ENCODE measurements around the gene POTEF.
"Not testable (repeated sequence)": the region's sequence is repeated elsewhere in the genome, so short reads cannot be mapped to it uniquely, and the experiment has no call there.

The POTEF gene

DNA sequence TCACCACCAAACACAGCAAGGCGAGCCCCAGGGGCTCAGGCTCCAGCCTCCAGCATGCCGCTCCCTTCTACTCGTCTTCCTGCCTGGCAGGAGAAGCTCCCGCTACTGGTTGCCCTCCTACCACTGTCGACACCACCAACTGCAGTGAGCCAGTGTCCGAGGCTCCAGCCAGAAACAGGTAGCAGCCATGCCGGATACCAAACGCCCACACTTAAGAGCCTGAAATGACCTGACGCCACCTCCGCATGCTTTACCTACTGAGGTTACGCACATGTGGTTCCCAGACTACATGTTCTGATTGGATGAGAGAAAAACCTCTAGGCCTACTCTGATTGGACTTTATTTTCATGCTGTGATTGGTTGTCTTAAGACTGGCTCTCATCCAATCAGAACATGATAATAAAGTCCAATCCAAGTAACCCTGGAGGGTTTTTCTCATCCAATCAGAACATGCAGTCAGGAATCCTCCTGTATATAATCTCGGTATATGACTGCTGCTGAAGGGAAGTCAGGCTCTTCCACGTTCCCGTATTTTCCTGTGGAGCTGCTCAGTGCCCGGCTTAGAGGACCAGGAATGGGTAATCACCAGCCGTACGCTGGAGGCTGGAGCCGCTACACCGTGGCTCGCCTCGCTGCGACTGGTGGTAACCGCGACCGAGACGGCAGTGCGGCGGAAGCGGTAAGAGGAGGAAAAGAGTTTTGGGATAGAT lies at the start of gene POTEF:
Gene POTEF, minus strand, starts transcription at position 103 of the 710 bp plus-strand sequence. CDS start 8,707 bp downstream, outside the sequence.
- DNase-seq (ENCODE audit: low read depth in 2 of 2) = not testable (repeated sequence)

GRCh38 chr2:130174866-130175265 lies 45.8 kb upstream of the POTEF start:
- DNase-seq (ENCODE audit: low read depth in 2 of 2) = not testable (repeated sequence)

GRCh38 chr2:130169896-130170295 lies 40.9 kb upstream of the POTEF start:
- no peak for DNase-seq (ENCODE audit: low read depth in 2 of 2)

- DNase-seq (ENCODE audit: low read depth in 2 of 2) = not testable (repeated sequence)
Observed at GRCh38 chr2:130169163-130169562, 40.1 kb upstream of the POTEF start.

DNA sequence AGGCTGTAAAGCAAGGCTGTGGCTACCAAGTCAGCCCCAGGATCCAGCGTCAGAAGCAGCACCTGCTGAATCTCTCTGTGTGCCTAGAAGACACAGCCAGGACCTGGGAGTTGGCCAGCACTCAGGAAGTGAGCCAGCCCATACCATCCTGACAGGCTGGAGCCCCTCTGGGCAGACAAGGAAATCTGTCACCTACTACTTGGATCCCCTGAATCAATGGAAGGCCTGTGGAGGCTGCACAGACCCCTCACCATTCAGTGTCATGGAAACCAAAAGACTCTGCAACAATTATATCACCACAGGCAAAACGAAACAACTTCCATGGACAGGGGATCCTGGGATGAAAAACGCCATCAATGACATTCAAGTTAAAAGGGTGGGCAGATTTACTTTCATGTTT lies 37.6 kb upstream of the POTEF start:
- DNase-seq (ENCODE audit: low read depth in 2 of 2) = not testable (repeated sequence)

GRCh38 chr2:130165293-130166016 lies 36.4 kb upstream of the POTEF start:
- DNase-seq (ENCODE audit: low read depth in 2 of 2) = no peak

DNA sequence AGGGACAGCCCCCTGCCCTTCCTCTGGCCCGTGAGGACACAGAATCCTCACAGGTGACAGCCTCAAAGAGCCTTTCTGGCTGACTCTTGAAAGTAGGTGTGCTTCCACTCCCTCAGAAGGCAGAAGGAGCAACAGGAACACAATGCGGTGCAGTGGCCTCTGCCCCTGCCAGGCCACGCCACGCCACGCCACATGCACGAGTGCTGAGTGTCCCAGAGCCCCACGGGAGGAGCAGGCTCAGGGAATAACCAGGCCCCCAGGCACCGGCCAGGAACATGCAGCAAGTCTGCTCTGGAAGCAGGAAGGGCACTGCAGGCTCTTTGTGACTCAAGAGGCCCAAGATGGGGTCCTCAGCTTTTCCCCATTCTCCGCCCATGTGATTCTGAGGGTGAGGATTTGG lies 33.9 kb upstream of the POTEF start:
- DNase-seq (ENCODE audit: low read depth in 2 of 2) = no peak

DNA sequence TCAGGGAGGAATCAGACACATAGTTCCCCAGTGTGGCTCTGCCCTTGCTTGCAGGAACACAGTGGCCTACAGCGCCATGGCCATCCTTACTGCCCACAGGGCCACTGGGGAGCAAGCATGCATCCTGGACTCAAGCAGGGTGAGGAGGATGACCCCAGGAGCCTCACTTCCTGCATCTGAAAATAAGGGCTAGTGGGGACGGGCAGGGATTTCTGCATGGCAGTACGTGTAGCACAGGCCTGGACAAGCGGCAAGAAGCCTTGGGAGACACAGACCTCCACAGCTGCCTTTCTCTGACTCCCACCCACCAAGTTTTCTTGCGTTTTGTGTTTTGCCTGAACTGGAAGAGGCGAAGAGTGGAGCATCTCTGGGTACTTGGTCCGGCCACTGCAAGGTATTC lies 33.5 kb upstream of the POTEF start:
- not testable (repeated sequence) for DNase-seq (ENCODE audit: low read depth in 2 of 2)

DNA sequence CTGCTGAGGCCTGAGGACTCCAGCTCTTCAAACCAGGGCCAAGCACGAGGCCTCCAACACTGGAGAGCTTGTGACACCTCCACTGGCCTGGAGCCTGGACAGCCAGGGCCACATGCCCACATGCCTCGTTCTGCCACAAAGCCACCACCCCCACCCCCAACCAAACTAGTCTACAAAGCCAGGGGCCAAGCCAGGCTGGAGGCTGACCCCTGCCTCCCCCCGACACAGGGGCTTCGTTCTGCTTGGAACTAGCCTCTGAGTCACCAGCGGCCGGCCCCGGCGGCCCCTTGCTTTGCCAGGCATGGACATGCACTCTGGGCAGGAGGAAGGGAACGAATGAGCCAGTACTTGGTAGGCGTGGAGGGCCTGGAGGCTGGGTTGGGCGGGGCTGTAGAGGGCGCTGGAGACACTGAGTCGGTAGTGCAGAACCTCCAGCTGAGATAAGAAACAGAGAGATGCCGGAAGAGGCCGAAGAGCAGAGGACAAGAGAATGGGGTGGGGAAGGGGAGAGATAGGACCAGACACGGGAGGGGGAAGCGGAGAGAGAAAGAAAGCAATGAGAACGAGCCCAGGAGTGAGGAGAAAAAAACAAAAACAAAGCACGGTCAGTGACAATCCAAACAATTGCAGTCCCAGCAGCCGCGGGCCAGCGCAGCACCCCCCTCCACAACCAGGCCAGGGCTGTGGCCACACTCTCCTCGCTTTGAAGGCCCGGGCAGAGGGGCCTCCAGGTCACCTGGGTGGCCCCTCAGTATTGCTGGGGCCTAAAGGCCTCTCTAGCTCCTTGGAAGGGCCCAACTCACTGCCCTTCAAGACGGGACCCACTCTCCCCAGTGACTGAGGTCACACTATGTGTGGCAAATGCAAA lies 32.0 kb upstream of the POTEF start:
- DNase-seq (ENCODE audit: low read depth in 2 of 2) = not testable (repeated sequence)

GRCh38 chr2:130160131-130160530 lies 31.1 kb upstream of the POTEF start:
- no peak for DNase-seq (ENCODE audit: low read depth in 2 of 2)

DNA sequence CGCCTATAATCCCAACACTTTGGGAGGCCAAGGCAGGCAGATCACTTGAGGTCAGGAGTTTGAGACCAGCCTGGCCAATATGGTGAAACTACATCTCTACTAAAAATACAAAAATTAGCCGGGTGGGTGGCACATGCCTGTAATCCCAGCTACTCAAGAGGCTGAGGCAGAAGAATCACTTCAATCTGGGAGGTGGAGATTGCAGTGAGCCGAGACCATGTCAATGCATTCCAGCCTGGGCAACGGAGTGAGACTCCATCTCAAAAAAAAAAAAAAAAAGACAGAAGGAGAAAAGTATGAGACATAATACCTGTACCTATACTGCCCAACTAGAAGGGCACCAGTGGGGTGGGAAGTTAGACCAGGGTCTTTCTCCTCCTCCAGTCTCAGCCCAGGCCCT lies 30.4 kb upstream of the POTEF start:
- not testable (repeated sequence) for DNase-seq (ENCODE audit: low read depth in 2 of 2)

GRCh38 chr2:130158631-130159030 lies 29.6 kb upstream of the POTEF start:
- no peak for DNase-seq (ENCODE audit: low read depth in 2 of 2)

- not testable (repeated sequence) for DNase-seq (ENCODE audit: low read depth in 2 of 2)
Observed at GRCh38 chr2:130157825-130158514, 28.9 kb upstream of the POTEF start.

- not testable (repeated sequence) for DNase-seq (ENCODE audit: low read depth in 2 of 2)
Observed at GRCh38 chr2:130157354-130157753, 28.3 kb upstream of the POTEF start.

DNA sequence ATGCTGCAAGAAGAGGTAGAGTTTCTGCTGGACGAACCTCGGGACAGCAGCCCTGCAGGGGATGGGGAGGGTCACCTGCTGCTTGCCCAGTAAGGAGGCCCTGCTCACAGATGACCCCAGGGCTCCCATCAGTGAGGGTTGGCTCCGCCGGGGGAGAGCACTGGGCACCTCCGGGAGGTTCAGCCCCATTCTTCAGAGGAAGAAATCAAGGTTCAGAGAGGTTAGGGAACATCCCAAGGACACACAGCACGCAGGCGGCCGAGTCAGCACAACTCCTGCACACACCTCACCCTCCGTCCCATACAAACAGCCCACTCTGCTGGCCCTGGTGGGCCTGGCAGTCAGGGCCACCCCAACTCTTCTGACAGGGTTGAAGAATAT lies 27.6 kb upstream of the POTEF start:
- no peak for DNase-seq (ENCODE audit: low read depth in 2 of 2)

- not testable (repeated sequence) for DNase-seq (ENCODE audit: low read depth in 2 of 2)
Observed at GRCh38 chr2:130155956-130156623, 27.1 kb upstream of the POTEF start.

DNA sequence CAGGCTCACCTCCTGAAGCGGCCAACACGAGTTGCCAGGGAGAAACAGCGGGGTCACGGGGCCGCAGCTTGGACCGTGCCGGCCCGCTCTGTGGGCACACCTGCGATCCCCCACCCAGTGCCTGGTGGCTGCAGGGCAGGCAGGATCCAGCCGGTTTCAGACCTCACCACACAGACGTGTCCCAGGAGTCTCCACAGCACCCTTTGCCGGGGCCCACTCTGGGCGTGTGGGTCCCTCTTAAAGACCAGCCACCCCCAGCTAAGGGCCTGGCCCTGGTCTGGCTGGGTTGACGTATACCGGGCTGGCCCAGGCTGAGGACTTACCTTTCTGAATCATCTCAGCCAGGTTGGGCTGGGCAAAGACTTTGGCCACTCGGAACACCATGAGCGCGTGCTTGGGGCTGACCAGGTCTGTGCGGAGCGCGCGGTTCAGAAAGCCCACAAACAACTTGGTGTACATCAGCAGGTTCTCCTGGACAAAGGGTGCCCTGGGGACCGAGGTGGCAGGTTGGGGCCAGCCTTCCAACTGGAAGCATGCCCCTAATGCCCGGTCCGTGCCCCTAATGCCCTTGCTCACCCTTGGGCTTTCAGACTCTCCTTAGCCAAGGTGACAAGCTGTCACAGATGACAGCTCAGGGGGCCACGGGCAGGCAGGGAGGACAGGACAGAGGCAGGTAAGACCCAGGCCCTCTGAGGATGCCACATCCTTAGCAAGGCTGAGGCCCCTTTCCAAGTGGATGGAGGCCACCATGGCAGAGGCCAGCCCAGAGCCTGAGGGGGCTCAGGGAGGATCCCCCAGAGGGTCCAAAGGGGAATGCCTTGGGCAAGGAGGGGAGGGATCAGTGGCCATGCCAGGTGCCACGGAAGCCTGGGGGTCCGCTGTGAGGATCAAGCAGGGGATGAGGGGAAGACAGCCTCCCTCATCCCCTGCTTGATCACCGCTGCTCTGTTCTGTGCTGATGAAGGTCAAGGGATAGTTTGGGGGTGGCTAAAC lies 26.0 kb upstream of the POTEF start:
- no peak for DNase-seq (ENCODE audit: low read depth in 2 of 2)

DNA sequence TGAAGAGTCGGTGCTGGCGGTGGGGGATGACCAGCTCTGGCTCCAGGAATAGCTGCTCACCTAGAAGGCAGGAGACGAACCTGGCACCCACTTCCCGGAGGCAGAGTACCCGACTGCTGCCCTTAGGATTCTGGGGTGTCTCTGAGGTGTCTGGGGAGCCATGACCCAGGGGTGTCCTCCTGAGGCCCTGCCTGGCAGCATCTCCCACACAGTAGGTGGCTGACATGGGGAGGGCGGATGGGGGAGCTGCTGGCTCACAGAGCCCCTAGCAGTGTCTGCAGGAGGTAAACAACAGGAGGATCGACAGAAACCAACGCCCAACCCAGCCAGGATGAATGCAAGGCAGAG lies 25.4 kb upstream of the POTEF start:
- DNase-seq (ENCODE audit: low read depth in 2 of 2) = not testable (repeated sequence)

- not testable (repeated sequence) for DNase-seq (ENCODE audit: low read depth in 2 of 2)
Observed at GRCh38 chr2:130153721-130154422, 24.9 kb upstream of the POTEF start.
